ENCODE data around the gene WNT3.

Gene WNT3

DNA sequence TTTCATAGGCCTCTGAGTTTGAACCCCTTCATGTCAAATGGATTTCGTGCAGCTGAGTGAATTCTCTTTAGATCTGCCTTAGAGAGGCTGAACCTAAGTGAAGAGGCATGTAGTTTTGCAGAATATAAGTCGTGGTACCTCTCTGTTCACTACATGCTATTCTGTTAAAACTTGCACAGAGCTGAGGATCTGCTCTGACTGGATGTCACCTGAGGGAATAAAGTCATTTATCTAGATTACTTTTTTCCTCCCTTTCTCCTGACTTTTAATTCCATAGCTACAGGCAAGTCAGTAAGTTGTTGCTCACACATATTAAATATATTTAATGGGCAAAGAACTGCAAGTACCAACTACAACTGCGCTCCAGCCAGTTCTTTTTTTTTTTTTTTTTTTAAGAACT, 64.7 kb downstream of the WNT3 start:
- TF ChIP-seq, protein P1, sequence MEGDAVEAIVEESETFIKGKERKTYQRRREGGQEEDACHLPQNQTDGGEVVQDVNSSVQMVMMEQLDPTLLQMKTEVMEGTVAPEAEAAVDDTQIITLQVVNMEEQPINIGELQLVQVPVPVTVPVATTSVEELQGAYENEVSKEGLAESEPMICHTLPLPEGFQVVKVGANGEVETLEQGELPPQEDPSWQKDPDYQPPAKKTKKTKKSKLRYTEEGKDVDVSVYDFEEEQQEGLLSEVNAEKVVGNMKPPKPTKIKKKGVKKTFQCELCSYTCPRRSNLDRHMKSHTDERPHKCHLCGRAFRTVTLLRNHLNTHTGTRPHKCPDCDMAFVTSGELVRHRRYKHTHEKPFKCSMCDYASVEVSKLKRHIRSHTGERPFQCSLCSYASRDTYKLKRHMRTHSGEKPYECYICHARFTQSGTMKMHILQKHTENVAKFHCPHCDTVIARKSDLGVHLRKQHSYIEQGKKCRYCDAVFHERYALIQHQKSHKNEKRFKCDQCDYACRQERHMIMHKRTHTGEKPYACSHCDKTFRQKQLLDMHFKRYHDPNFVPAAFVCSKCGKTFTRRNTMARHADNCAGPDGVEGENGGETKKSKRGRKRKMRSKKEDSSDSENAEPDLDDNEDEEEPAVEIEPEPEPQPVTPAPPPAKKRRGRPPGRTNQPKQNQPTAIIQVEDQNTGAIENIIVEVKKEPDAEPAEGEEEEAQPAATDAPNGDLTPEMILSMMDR (IDR thresholded peaks at IDR 0.05) = no peak
- no peak for TF ChIP-seq ZFX (IDR thresholded peaks at IDR 0.05; ENCODE audit: borderline replicate concordance)
- H3K27ac ChIP-seq = no peak overlapping the region

DNA sequence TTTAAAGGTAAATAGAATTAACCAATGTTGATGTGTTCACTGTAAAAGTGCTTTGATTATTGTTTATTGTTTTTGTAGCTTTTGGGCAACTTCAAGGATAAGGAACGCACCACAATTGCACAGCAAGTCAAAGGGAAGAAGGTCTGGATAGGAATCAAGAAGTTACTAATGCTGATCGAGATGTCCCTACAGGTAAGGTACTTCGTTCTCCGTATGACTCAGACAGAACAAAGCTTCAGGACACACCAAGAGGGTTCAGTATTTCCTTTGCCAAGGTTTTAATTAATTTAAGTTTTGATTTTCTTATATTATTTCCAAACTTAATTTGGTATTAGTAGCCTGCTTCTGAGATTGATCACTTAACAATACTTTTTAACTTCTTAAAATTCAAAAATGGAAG, 67.1 kb downstream of the WNT3 start:
- no peak overlapping the region for H3K27ac ChIP-seq
- no peak for TF ChIP-seq ZFX (IDR thresholded peaks at IDR 0.05; ENCODE audit: borderline replicate concordance)
- TF ChIP-seq, protein P1 (IDR thresholded peaks at IDR 0.05) = no peak

DNA sequence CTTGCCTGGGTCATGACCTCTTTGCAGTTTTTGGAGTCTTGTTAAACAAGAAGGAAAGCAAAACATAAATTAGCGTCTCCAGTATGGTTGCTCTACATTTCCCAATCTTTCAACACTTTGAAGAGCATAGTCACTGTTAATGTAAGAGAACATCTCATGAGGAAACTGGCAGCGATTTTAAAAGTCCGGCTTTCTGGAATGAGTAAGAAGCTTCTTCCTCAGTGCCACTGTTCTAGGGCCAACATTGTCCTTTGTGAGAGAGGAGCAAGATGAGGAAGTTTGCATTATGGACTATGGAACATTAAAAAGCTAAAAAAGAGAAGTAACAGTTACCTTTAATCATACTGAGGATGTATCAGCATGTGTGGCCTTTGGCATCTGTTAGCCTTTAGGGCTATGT, 73.1 kb downstream of the WNT3 start:
- no peak overlapping the region for H3K27ac ChIP-seq
- TF ChIP-seq, protein P1 (IDR thresholded peaks at IDR 0.05) = no peak
- TF ChIP-seq ZFX (IDR thresholded peaks at IDR 0.05; ENCODE audit: borderline replicate concordance) = no peak

DNA sequence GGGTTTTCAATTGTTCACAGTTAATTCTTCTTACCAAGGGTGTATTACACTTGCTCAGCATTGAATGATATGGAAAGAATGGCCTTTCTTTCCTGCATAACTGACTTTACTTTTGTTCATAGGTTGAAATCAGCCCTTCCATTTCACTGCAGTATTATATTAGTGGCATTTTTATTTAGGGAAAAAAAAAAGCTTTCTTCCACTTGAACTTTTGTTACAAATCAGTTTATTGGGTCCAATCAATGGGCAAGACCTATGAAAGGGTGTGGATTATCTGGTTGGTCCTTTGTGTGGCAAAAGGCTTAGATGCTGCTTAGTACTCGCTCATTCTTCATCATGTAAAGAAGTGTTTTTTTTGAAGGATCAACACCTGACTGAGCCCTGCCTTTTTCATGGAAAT, 74.1 kb downstream of the WNT3 start:
- H3K27ac ChIP-seq = no peak overlapping the region
- TF ChIP-seq, protein P1 (IDR thresholded peaks at IDR 0.05) = no peak
- TF ChIP-seq ZFX (IDR thresholded peaks at IDR 0.05; ENCODE audit: borderline replicate concordance) = no peak

DNA sequence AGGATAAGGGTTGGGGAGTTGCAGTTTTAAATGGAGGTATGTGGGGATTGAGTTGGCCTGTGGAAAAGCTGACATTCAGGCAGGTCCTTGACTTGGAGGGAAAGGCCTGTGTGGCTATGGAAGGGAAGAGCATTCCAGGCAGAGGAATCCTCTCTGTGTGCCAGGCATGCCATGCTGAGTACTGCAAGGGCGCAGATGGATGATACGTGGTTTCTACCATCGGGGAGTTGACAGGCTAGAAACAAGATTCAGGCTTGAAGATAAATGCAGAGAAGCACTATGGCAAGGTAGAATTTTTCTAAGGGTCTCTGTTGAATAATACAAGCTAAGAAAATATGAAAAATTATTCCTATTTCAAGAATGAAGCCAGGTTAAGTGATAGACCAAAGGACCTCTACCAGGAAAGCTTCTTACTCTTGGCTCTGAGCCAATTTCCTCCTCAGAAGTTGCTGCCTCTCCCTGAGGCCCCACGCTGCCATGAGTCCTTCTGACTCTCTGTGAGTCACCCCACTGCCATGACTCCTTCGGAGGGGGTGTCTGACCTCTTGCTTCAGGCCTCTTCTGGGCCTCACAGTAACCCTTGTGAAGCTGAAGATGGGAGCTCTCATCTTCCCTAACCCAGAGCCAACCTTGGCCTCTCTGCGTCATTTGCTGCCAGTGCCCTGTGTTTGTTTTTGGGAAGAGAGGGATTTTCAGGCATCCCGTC, 75.8 kb downstream of the WNT3 start:
- no peak for TF ChIP-seq ZFX (IDR thresholded peaks at IDR 0.05; ENCODE audit: borderline replicate concordance)
- TF ChIP-seq, protein P1 (IDR thresholded peaks at IDR 0.05) = no peak
- no peak overlapping the region for H3K27ac ChIP-seq

DNA sequence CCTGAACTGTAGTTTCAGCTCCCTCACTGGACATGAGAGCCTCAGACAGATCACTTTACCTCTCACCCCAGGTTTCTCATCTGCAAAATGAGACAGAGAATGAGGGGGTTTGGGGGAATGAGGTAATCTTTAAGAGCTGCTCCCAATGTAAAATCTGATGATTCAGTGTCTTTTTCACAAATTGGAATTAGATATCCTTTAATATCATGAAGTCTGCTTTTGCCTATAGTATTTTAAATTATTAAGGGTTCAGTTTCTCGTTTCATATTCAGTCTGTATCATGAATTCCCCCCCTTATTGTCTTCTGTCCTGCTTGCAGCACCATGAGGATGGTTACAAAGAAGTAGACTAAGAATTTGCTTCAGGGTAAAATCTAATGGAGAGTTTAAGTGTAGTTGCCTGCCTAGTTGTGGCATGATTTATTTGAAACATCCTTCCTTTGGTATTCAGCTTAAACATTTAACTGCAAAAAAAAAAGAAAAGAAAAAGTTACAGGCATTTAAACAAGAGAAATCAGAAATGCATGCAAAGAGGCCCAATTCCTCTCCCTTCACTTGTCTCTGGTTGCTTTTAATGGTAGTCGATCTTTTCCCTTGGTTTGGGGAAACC, 77.3 kb downstream of the WNT3 start:
- no peak overlapping the region for H3K27ac ChIP-seq
- TF ChIP-seq ZFX (IDR thresholded peaks at IDR 0.05; ENCODE audit: borderline replicate concordance) = no peak
- TF ChIP-seq, protein P1 (IDR thresholded peaks at IDR 0.05) = no peak

DNA sequence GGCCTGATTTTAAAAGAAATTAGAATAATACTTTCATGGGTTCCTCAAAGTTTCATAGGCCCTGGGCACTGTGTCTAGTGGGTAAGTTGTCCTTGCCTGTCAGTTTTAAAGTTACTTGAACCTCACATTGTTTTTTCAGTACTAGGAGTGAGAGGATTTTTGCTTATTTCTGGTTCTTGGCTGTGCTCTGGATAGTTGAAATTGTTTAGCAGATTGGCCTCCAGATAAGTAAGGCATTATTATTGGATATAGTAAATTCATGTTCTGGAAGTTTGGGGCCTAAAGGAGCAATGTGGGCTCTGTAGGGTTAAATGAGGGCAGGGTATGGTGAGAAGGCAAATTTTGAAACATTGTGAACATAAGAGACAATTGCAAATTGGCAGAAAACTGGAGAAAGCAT, 78.5 kb downstream of the WNT3 start:
- no peak for TF ChIP-seq ZFX (IDR thresholded peaks at IDR 0.05; ENCODE audit: borderline replicate concordance)
- TF ChIP-seq, protein P1 (IDR thresholded peaks at IDR 0.05) = no peak
- H3K27ac ChIP-seq = no peak overlapping the region

Measured in 22Rv1 (cell line).